B cell (primary cell): ENCODE results near the gene SYNGR3. TPM values are rescaled to one million over a fixed set of nuclear protein-coding genes. Genes with fewer than 3 reads are reported as not detected.
A peak's percentile ranks its signal among the peaks of the same experiment; 100 is the strongest.

Experiments used
- ATAC-seq: fragments of 200-7000 bp; cut with Tn5 transposase; one replicate; pipeline ENCODE4 v1.10.0; 2021; ENCODE audit warnings: low read depth, mild to moderate bottlenecking, moderate number of reproducible peaks, moderate library complexity
- CTCF ChIA-PET: fragments of 350-600 bp; sonication (Branson Sonifier 250); formaldehyde crosslinking; loops from one replicate; lab custom pipeline; 2021; ENCODE audit warnings: antibody characterized with exemption, inconsistent platforms; lab: Charles Lee
- POLR2A ChIA-PET: fragments of 350-600 bp; sonication (Branson Sonifier 250); formaldehyde crosslinking; loops from one replicate; lab custom pipeline; 2021; ENCODE audit warnings: antibody characterized with exemption; lab: Charles Lee
- DNase-seq: peaks from one replicate; pipeline ENCODE4 v3.0.0; 2013
- H2AFZ ChIP-seq: 2 replicates; pipeline ENCODE4 v1.6.1; 2012; ENCODE audit warnings: mild to moderate bottlenecking, low read depth, low read length; ENCODE audit not compliant: insufficient read depth, poor library complexity, severe bottlenecking
- H3K27ac ChIP-seq, 2 donors: 1 replicate in 1 of 2; 2 replicates in 1 of 2; pipeline ENCODE4 v1.5.1; 2012 to 2013; ENCODE audit warnings: low read length in 2 of 2, mild to moderate bottlenecking in 2 of 2, moderate library complexity in 1 of 2
- H3K27me3 ChIP-seq, 4 experiments: fragments of 200-600 bp in 1 of 4; sonication (generic) in 1 of 4; replicated peaks in 1 of 4; 1 replicate in 2 of 4; 2 replicates in 2 of 4; pipeline versions ENCODE4 v1.6.1 to v1.7.0; 2013 to 2016; ENCODE audit warnings: low read length in 3 of 4, mild to moderate bottlenecking in 2 of 4, mixed read lengths in 1 of 4, moderate library complexity in 1 of 4; ENCODE audit not compliant: insufficient read depth in 4 of 4, control insufficient read depth in 3 of 4; ENCODE audit errors: control extremely low read depth in 1 of 4
- H3K36me3 ChIP-seq, 2 experiments: replicated peaks in 1 of 2; 1 replicate in 1 of 2; 2 replicates in 1 of 2; pipeline versions ENCODE4 v1.6.1 to v1.7.1; 2013; ENCODE audit warnings: low read length in 1 of 2; ENCODE audit not compliant: insufficient read depth in 2 of 2, control insufficient read depth in 1 of 2; ENCODE audit errors: control extremely low read depth in 1 of 2, extremely low read depth in 1 of 2
- H3K4me1 ChIP-seq, 2 donors: fragments of 200-600 bp in 1 of 2; sonication (generic) in 1 of 2; 1 replicate in 1 of 2; 2 replicates in 1 of 2; pipeline versions ENCODE4 v1.5.1 to v1.6.1; 2013 to 2017; ENCODE audit warnings: low read length in 2 of 2; ENCODE audit not compliant: control insufficient read depth in 2 of 2, insufficient read depth in 2 of 2
- H3K4me2 ChIP-seq: replicated peaks from 2 replicates; pipeline ENCODE3; 2012; ENCODE audit warnings: mild to moderate bottlenecking, low read depth, low read length; ENCODE audit not compliant: poor library complexity, severe bottlenecking
- H3K4me3 ChIP-seq, 5 experiments: fragments of 200-600 bp in 1 of 5; sonication (generic) in 1 of 5; 1 replicate in 3 of 5; 2 replicates in 2 of 5; pipeline versions ENCODE4 v1.5.1 to v1.7.0; 2011 to 2016; ENCODE audit warnings: low read length in 4 of 5, mild to moderate bottlenecking in 4 of 5, low read depth in 2 of 5, control low read depth in 1 of 5, moderate library complexity in 1 of 5; ENCODE audit not compliant: insufficient read depth in 1 of 5; ENCODE audit errors: control extremely low read depth in 1 of 5, extremely low read depth in 1 of 5
- H3K79me2 ChIP-seq: fragments of 200-600 bp; sonication (generic); one replicate; pipeline ENCODE4 v1.6.0; 2016; ENCODE audit warnings: low read length; ENCODE audit not compliant: control insufficient read depth, insufficient read depth
- H3K9ac ChIP-seq: fragments of 200-600 bp; sonication (generic); 2 replicates; pipeline ENCODE4 v1.6.1; 2017; ENCODE audit warnings: mild to moderate bottlenecking, low read length, moderate library complexity
- H3K9me3 ChIP-seq, 3 donors: one replicate each; pipeline versions ENCODE4 v1.6.1 to v1.7.1; 2013; ENCODE audit warnings: low read length in 2 of 3; ENCODE audit not compliant: control insufficient read depth in 2 of 3, insufficient read depth in 1 of 3; ENCODE audit errors: control extremely low read depth in 1 of 3
- H4K20me1 ChIP-seq: 2 replicates; pipeline ENCODE4 v1.6.0; 2012; ENCODE audit warnings: mild to moderate bottlenecking, low read length; ENCODE audit not compliant: insufficient read depth, control insufficient read depth, poor library complexity, severe bottlenecking
- H3K27ac Mint-ChIP-seq: one replicate; pipeline ENCODE4 v1.8.0; 2021; ENCODE audit warnings: mixed read lengths
- H3K27me3 Mint-ChIP-seq: one replicate; pipeline ENCODE4 v1.8.0; 2021; ENCODE audit warnings: mixed read lengths
- H3K4me1 Mint-ChIP-seq: one replicate; pipeline ENCODE4 v1.8.0; 2021; ENCODE audit warnings: mixed read lengths
- H3K4me3 Mint-ChIP-seq: one replicate; pipeline ENCODE4 v1.8.0; 2021; ENCODE audit warnings: mixed read lengths
- H3K9me3 Mint-ChIP-seq: one replicate; pipeline ENCODE4 v1.8.0; 2022; ENCODE audit warnings: mixed read lengths; ENCODE audit not compliant: insufficient read depth
- EZH2 ChIP-seq: IDR thresholded peaks from 2 replicates; pipeline ENCODE4 v1.6.1; 2012; ENCODE audit warnings: borderline replicate concordance, low read depth, mild to moderate bottlenecking, moderate library complexity, low read length; ENCODE audit not compliant: insufficient read depth, poor library complexity, severe bottlenecking
- WGBS: methylation state at CpG from one replicate; pipeline ENCODE4 v1.1.5; 2013; ENCODE audit warnings: missing lambda C conversion rate; ENCODE audit not compliant: insufficient coverage; 5-methylcytosine and 5-hydroxymethylcytosine counted together
- intact Hi-C: fragments of 100-400 bp; cut with micrococcal nuclease; formaldehyde crosslinking; loops from one replicate; pipeline ENCODE4 v1.10.0; 2022
- polyA plus RNA-seq: library from polyadenylated mRNA; depleted of rRNA; stranded (reverse); fragments of >200 nt; gene quantifications from 2 replicates; pipeline ENCODE4 v1.2.3, GENCODE V29; 2012
- total RNA-seq, 2 donors: library from RNA; stranded (reverse); fragments of 120-200 nt in 1 of 2; gene quantifications; 1 replicate in 1 of 2; 2 replicates in 1 of 2; pipeline versions ENCODE4 v1.2.3 to v1.2.4, GENCODE V29; 2013 to 2022
- TF ChIP-seq, protein P1 (sequence below): fragments of 200-600 bp; IDR thresholded peaks from one replicate; pipeline ENCODE4 v1.8.0; 2022; ENCODE audit warnings: antibody characterized with exemption, mild to moderate bottlenecking

Gene SYNGR3
- total and polyA plus RNA-seq, 2 donors (not counting 1 experiment from before 2014, with no cell fraction given), result 19.5 to 19.8 TPM

DNA sequence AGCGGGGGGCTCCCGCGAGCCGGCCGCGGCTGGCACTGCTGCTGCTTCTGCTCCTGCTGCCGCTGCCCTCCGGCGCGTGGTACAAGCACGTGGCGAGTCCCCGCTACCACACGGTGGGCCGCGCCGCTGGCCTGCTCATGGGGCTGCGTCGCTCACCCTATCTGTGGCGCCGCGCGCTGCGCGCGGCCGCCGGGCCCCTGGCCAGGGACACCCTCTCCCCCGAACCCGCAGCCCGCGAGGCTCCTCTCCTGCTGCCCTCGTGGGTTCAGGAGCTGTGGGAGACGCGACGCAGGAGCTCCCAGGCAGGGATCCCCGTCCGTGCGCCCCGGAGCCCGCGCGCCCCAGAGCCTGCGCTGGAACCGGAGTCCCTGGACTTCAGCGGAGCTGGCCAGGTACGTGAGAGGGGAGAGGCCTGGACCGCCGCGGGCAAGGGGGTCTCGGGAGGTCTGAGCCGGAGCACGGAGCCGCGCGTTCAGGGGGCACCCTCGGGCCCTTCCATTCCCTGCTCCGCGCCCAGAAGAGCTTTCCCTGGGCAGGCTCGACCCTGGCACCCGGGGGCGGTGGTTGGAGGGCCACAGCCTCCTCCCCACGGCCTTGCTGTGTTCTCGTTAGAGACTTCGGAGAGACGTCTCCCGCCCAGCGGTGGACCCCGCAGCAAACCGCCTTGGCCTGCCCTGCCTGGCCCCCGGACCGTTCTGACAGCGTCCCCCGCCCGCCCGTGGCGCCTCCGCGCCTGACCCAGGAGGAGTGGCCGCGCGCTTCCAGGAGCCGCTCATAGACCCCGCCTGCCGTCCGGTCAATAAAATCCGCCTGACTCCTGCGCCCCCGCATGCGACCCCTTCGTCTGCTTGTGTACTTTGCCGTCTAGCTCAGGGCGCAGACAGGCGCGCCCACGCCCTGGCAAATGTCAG is 30.4 kb downstream of the SYNGR3 start:
- intact Hi-C loops, result loop anchor here (10.0 kb wide), 2 partner anchors 235 to 485 kb away; partner anchors contain the start of gene ECI1
- peak overlapping the region; percentile 42 for H2AFZ ChIP-seq
- 4% methylated on average over 96 of the region's 96 CpGs for WGBS
- H3K27ac ChIP-seq, result no peak overlapping the region
- no peaks in the 10 kb centered on the region for H3K9me3 Mint-ChIP-seq
- ATAC-seq (no peak), DNase-seq (peak; percentile 33)
- H3K27me3 Mint-ChIP-seq, result peaks cover 21% of the 10 kb centered on the region
- ChIA-PET POLR2A (interaction anchor here (0.7 to 1.3 kb wide), 4 partner anchors 55 to 129 kb away, joined by 3 to 12 read pairs (median 7); no protein-coding TSS in a partner anchor), CTCF (interaction anchor here (0.9 to 2.8 kb wide), 4 partner anchors 16 to 135 kb away, joined by 3 to 14 read pairs (median 7); partner anchors contain the start of genes PKD1 and TRAF7)
- TF ChIP-seq EZH2, result no peak
- TF ChIP-seq, protein P1, sequence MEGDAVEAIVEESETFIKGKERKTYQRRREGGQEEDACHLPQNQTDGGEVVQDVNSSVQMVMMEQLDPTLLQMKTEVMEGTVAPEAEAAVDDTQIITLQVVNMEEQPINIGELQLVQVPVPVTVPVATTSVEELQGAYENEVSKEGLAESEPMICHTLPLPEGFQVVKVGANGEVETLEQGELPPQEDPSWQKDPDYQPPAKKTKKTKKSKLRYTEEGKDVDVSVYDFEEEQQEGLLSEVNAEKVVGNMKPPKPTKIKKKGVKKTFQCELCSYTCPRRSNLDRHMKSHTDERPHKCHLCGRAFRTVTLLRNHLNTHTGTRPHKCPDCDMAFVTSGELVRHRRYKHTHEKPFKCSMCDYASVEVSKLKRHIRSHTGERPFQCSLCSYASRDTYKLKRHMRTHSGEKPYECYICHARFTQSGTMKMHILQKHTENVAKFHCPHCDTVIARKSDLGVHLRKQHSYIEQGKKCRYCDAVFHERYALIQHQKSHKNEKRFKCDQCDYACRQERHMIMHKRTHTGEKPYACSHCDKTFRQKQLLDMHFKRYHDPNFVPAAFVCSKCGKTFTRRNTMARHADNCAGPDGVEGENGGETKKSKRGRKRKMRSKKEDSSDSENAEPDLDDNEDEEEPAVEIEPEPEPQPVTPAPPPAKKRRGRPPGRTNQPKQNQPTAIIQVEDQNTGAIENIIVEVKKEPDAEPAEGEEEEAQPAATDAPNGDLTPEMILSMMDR, result no peak
- peak overlapping the region; percentile 67 for H3K4me2 ChIP-seq
- no peaks in the 10 kb centered on the region for H3K36me3 ChIP-seq
- no peaks in the 10 kb centered on the region for H3K9me3 ChIP-seq
- peaks cover 23 to 29% of the 10 kb centered on the region in 2 donors for H3K4me1 ChIP-seq
- peak overlapping the region; percentile 37 for H3K4me3 Mint-ChIP-seq
- H3K79me2 ChIP-seq, result no peaks in the 10 kb centered on the region
- peaks cover 15% of the 10 kb centered on the region for H3K4me1 Mint-ChIP-seq
- H3K4me3 ChIP-seq, result no peak overlapping the region
- H3K27ac Mint-ChIP-seq, result no peak overlapping the region
- H3K9ac ChIP-seq, result no peak overlapping the region
- no peaks in the 10 kb centered on the region for H4K20me1 ChIP-seq
- H3K27me3 ChIP-seq, result peaks cover 0 to 47% (median 16%) of the 10 kb centered on the region in 4 experiments
